Skeletal muscle tissue (tissue), 4 donors: ENCODE measurements around the gene LAMA4. TPM values are rescaled to one million over a fixed set of nuclear protein-coding genes. Genes with fewer than 3 reads are reported as not detected.
A peak's percentile ranks its signal among the peaks of the same experiment; 100 is the strongest.
"Not testable (repeated sequence)": the region's sequence is repeated elsewhere in the genome, so short reads cannot be mapped to it uniquely, and the experiment has no call there.

Experiments used
- H3K27ac ChIP-seq: one replicate; pipeline ENCODE4 v1.7.0; 2013; ENCODE audit warnings: mild to moderate bottlenecking, low read depth, low read length, inconsistent platforms
- H3K27me3 ChIP-seq, 3 donors: one replicate each; pipeline ENCODE4 v1.7.0; 2013; ENCODE audit warnings: low read length in 3 of 3; ENCODE audit not compliant: control insufficient read depth in 3 of 3, insufficient read depth in 3 of 3
- H3K36me3 ChIP-seq, 3 donors: one replicate each; pipeline ENCODE4 v1.7.0; 2013; ENCODE audit warnings: low read length in 3 of 3; ENCODE audit not compliant: control insufficient read depth in 3 of 3, insufficient read depth in 3 of 3
- H3K4me1 ChIP-seq, 3 donors: one replicate each; pipeline ENCODE4 v1.7.0; 2013; ENCODE audit warnings: low read length in 3 of 3, mild to moderate bottlenecking in 3 of 3; ENCODE audit not compliant: control insufficient read depth in 3 of 3, insufficient read depth in 3 of 3
- H3K4me3 ChIP-seq, 3 donors: one replicate each; pipeline ENCODE4 v1.7.0; 2013; ENCODE audit warnings: low read length in 3 of 3
- H3K9ac ChIP-seq, 3 donors: one replicate each; pipeline ENCODE4 v1.7.0; 2013; ENCODE audit warnings: low read length in 3 of 3, mild to moderate bottlenecking in 3 of 3, moderate library complexity in 2 of 3, low read depth in 1 of 3
- H3K9me3 ChIP-seq, 3 donors: one replicate each; pipeline ENCODE4 v1.7.0; 2013; ENCODE audit warnings: low read length in 3 of 3; ENCODE audit not compliant: control insufficient read depth in 3 of 3
- total RNA-seq: library from RNA; depleted of rRNA; stranded (reverse); fragments of >200 nt; gene quantifications from one replicate; pipeline ENCODE4 v1.2.3, GENCODE V29; 2014
- donor health status: Osteomylitis.

The LAMA4 gene
- total RNA-seq, 1 donor from 2014 or later: 248 TPM

DNA sequence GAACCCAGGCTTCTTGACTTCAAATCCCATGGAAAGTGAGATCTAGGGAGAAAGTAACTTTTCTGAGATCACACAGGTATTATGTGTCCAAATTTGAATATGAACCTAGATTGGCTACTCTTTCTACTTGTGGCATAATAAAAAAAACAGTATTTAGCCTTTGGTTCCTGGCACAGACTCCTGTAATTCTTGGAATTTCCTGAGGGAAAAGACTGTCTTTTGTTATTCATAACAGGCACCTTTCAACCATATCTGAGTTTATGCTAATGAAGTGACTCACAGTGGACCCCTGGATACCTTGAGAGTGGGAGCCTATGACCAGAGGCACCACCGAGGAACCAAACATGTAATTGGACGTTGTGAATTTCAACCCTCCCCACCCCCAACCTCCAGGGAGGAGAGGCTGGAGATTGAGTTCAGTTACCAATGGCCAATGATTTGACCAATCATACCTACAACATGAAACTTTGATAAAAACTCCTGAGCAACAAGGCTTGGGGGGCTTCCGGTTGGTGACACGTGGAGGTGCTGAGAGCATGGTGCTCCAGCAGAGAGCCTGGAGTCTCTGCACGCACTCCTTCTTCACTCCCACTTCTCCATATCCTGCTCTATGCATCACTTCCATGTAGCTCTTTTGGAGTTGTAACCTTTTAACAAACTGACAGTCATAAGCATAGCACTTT lies 48.8 kb downstream of the LAMA4 start:
- Histone ChIP-seq H3K4me1 (peaks cover 0 to 12% (median 5%) of the 10 kb centered on the region in 3 donors), H3K27me3 (no peaks in the 10 kb centered on the region), H3K36me3 (peaks cover 0 to 4% (median 0%) of the 10 kb centered on the region in 3 donors), H3K9ac (no peak overlapping the region), H3K27ac (no peak overlapping the region), H3K9me3 (no peaks in the 10 kb centered on the region), H3K4me3 (no peak overlapping the region)

DNA sequence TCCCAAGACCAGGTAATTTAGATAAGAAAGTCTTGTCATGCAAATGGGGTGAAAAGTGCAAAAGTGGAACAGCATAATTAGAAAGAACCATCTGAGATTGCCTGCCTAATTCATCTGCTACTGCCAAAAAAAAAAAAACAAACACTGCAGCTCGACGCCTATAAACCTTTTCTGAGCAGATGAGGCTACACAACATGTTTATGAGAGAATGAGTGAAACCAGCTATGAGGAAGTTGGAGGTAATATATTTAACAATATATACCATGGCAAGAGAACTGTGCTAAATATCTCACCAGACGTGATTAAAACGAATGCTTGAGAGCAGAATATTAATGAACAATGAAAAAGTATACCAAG lies 50.0 kb downstream of the LAMA4 start:
- peaks cover 0 to 4% (median 0%) of the 10 kb centered on the region in 3 donors for H3K36me3 ChIP-seq
- H3K27ac ChIP-seq: peak overlapping the region; percentile 54
- no peaks in the 10 kb centered on the region for H3K9me3 ChIP-seq
- no peaks in the 10 kb centered on the region for H3K27me3 ChIP-seq
- no peak overlapping the region for H3K9ac ChIP-seq
- peaks cover 0 to 12% (median 5%) of the 10 kb centered on the region in 3 donors for H3K4me1 ChIP-seq
- no peak overlapping the region for H3K4me3 ChIP-seq

DNA sequence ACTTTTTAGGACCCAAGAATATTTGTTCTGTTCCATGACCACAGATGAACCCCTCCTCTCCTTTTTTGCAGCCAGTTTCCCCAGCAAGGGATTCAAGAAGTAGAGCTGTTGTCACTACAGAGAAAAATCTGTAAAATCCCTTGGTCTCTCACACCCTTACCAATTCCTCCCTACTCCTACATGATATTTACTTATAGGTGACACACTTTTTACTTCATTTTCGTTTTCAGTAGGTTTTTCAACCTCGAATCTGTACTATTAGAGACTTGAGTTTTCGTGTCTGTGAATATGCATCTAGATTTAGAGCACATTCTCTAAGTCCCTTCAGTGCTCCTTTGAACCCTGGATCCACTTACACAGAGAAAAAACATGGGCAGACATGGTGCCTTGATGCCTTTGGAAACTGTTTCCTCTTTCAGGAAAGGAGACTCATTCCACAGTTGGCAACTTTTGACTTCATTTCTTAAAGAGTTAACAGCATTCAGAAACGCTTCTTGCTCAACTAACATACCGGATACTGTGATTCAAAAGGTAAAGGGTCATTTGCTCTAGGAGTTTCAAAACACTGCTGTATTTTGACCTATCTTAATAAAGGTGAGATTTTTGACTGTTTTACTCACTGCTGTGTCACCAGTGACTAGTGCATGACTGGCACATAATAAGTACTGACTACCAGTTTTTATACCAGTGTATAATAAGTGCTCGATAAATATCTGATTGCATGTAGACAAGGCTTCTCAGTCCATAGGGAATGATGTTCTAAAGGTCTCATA lies 50.6 kb downstream of the LAMA4 start:
- peaks cover 0 to 12% (median 5%) of the 10 kb centered on the region in 3 donors for H3K4me1 ChIP-seq
- H3K27ac ChIP-seq: peak overlapping the region; percentile 54
- no peaks in the 10 kb centered on the region for H3K9me3 ChIP-seq
- no peak overlapping the region for H3K9ac ChIP-seq
- H3K27me3 ChIP-seq: no peaks in the 10 kb centered on the region
- no peak overlapping the region for H3K4me3 ChIP-seq
- peaks cover 0 to 4% (median 0%) of the 10 kb centered on the region in 3 donors for H3K36me3 ChIP-seq

DNA sequence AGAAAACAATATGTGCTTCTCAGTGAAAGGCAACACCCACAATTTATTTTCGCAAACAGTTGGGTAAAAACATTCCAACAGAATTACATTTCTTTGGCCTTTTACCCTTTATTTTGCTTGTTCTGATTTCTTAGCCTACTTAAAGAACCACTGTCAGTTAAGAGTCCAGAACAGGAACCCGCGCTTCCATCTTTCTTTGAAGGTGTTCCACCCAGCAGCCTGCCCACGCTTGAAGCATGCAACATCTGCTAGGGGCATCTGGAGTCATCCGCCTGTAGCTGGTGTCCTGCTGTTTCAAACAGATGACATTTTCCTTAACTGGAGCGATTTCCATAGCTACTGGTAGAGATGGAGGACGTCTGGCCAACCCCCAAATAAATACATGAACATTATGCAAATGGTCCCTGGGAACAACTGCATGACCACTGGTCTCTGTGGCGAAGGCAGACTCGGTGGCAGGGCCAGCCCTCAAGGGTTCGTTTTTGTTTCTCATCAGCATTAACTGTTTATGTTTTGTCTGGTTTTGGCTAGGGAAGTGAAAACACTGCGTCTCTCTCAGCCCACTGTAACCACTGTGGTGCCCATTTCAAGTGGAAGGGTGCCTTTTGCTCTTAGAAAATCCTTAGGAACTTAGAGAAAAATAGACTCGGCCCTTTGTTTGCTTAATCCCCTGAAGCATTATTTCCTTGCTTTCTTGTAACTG lies 51.6 kb downstream of the LAMA4 start:
- no peak overlapping the region for H3K4me3 ChIP-seq
- H3K9ac ChIP-seq: no peak overlapping the region
- no peaks in the 10 kb centered on the region for H3K9me3 ChIP-seq
- peaks cover 0 to 12% (median 5%) of the 10 kb centered on the region in 3 donors for H3K4me1 ChIP-seq
- peaks cover 0 to 4% (median 0%) of the 10 kb centered on the region in 3 donors for H3K36me3 ChIP-seq
- peak overlapping the region; percentile 54 for H3K27ac ChIP-seq
- no peaks in the 10 kb centered on the region for H3K27me3 ChIP-seq

DNA sequence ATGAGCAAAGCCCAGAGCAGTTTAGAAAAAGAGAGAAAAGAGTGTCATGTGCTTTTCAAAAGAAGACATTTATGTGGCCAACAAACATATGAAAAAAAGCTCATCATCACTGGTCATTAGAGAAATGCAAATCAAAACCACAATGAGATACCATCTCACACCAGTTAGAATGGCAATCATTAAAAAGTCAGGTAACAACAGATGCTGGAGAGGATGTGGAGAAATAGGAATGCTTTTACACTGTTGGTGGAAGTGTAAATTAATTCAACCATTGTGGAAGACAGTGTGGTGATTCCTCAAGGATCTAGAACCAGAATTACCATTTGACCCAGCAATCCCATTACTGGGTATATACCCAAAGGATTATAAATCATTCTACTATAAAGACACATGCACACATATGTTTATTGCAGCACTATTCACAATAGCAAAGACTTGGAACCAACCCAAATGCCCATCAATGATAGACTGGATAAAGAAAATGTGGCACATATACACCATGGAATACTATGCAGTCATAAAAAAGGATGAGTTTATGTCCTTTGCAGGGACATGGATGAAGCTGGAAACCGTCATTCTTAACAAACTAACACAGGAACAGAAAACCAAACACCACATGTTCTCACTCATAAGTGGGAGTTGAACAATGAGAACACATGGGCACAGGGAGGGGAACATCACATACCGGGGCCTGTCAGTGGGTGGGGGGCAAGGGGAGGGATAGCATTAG lies 54.0 kb downstream of the LAMA4 start:
- H3K4me1 ChIP-seq: peaks cover 0 to 12% (median 5%) of the 10 kb centered on the region in 3 donors
- H3K36me3 ChIP-seq, H3K27ac ChIP-seq, H3K4me3 ChIP-seq, H3K9ac ChIP-seq, H3K27me3 ChIP-seq, H3K9me3 ChIP-seq: not testable (repeated sequence)

DNA sequence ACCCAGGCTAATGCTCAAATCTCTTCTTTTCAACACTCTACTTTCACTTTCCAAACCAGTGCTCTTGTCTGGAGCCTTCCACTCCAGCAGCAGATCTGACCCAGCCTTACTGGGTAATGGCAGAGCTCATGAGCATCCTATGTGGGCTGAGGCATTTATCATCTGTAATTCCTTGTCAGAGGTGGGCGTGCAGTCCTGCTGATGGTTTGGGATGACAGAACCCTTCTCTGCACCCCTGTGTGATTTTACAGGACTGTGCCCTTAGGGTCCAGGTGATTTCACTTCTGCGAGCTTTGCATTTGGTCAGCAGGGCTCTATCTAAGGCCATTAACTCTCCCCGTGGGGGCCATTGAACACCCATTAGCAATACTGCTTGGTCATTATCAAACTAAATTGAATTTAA lies 55.4 kb downstream of the LAMA4 start:
- Histone ChIP-seq H3K4me3 (no peak overlapping the region), H3K4me1 (peaks cover 0 to 6% (median 0%) of the 10 kb centered on the region in 3 donors), H3K9me3 (no peaks in the 10 kb centered on the region), H3K9ac (no peak overlapping the region), H3K27me3 (no peaks in the 10 kb centered on the region), H3K36me3 (no peaks in the 10 kb centered on the region), H3K27ac (no peak overlapping the region)

DNA sequence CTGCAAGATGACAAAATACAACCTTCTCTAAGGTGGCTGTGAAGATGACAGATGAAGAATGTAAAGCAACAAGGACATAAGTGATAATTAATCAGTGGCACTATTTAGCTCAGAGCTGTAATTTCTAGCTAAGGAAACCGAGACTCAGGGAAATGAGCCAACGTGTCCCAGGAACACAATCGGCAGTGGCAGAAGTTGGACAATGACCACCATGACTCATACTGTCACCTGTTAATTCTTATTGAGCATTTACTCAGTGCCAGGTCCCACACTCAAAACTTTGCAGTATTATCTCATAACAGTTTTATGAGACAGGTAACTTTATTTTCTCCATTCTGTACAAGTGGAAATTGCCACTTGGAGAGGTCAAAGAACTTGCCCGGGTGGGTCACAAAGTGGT lies 55.8 kb downstream of the LAMA4 start:
- Histone ChIP-seq H3K4me1 (peaks cover 0 to 3% (median 0%) of the 10 kb centered on the region in 3 donors), H3K9me3 (no peaks in the 10 kb centered on the region), H3K27ac (no peak overlapping the region), H3K27me3 (no peaks in the 10 kb centered on the region), H3K9ac (no peak overlapping the region), H3K36me3 (no peaks in the 10 kb centered on the region), H3K4me3 (no peak overlapping the region)

DNA sequence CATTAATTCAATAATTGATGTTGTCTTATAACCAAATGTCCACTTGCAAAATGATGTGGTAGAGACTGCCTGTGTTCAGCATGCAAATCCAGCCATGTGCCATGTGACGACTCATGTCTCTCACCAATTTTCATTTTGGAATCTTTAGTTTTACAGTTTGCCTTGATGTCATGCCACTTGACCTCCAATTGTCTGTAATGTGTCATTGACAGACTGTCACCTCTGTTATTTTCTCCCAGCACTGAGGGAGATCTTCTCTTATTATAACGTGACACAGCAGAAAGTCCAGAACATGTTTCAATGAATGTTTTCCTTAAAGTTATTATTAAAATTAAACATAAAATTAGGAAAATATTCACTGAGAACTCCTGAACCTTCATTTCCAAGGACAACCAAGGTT lies 56.7 kb downstream of the LAMA4 start:
- Histone ChIP-seq H3K36me3 (no peaks in the 10 kb centered on the region), H3K27ac (no peak overlapping the region), H3K4me1 (no peaks in the 10 kb centered on the region)

DNA sequence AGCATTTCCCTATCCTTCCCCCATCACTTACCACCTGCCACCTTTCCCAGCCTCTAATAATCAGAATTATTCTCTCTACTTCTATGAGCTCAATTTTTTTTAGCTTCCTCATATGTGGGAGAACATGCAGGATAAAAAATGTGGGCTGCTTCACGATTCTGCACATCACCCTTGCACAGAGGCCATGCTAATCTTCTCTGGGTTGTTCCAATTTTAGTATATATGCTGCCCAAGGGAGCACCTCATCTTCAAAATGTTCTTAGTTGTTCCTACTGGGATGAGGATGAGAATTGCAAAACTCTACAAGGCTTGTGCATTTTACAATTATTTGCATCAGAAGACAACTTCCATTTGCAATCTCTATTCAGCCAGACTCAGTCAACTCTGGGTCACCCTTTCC lies 58.1 kb downstream of the LAMA4 start:
- Histone ChIP-seq H3K9ac (no peak overlapping the region), H3K4me1 (no peaks in the 10 kb centered on the region)

More for the DNA sequence above, 56.7 kb downstream of the LAMA4 start:
- H3K27me3 ChIP-seq: no peaks in the 10 kb centered on the region
- no peak overlapping the region for H3K4me3 ChIP-seq
- no peak overlapping the region for H3K9ac ChIP-seq
- H3K9me3 ChIP-seq: no peaks in the 10 kb centered on the region

More for the DNA sequence above, 58.1 kb downstream of the LAMA4 start:
- H3K27ac ChIP-seq: no peak overlapping the region
- no peak overlapping the region for H3K4me3 ChIP-seq
- H3K27me3 ChIP-seq: no peaks in the 10 kb centered on the region
- H3K9me3 ChIP-seq: no peaks in the 10 kb centered on the region
- no peaks in the 10 kb centered on the region for H3K36me3 ChIP-seq
